K562 (cell line): ENCODE results near the gene SEC22C. TPM values are rescaled to one million over a fixed set of nuclear protein-coding genes. Genes with fewer than 3 reads are reported as not detected.

Experiments
- ATAC-seq: fragments of 200-7000 bp; cut with Tn5 transposase; 3 replicates; pipeline ENCODE4 v1.9.1; 2020; ENCODE audit warnings: moderate library complexity
- BruUV-seq: library from RNA; stranded (reverse); fragments of 400-500 nt; replicated peaks from 2 replicates; lab custom pipeline; 2021; lab: Mats Ljungman, UMichigan
- CTCF ChIA-PET: fragments of 300-600 bp; formaldehyde crosslinking; extraction: SDS; loops from one replicate; lab custom pipeline; 2021; ENCODE audit warnings: low intra/inter-chr PET ratio; lab: Yijun Ruan, JAX
- POLR2A ChIA-PET: fragments of 300-600, 350-650 bp; sonication (Branson Sonifier 250); formaldehyde crosslinking; extraction: SDS; loops from one replicate; lab custom pipeline; 2021; ENCODE audit warnings: antibody characterized with exemption, inconsistent platforms; lab: Yijun Ruan, JAX
- DNase-seq, 4 experiments: peaks; one replicate each; pipeline versions ENCODE4 v3.0.0 to v3.0.0-alpha.2; 2011 to 2018; ENCODE audit warnings: low spot score in 3 of 4, mixed read lengths in 3 of 4; ENCODE audit errors: extremely low read depth in 1 of 4
- FAIRE-seq: peaks from 2 replicates; lab custom pipeline; 2011; peaks lifted over from hg19 to GRCh38; lab: Jason Lieb, UNC
- H2AFZ ChIP-seq: 2 replicates; pipeline ENCODE4 v1.6.0; 2011; ENCODE audit warnings: low read depth, low read length, control low read depth, inconsistent platforms
- H3K27ac ChIP-seq: fragments of 200-600 bp; 3 replicates; pipeline ENCODE4 v1.8.0; 2011; ENCODE audit warnings: low read depth, mild to moderate bottlenecking, control low read depth, inconsistent platforms, low read length, moderate library complexity, mixed read lengths; ENCODE audit errors: extremely low read depth
- H3K27me3 ChIP-seq, 2 experiments: fragments of 300-600 bp in 1 of 2; 2 replicates in 1 of 2; 3 replicates in 1 of 2; pipeline versions ENCODE4 v1.6.0 to v1.8.0; 2011; ENCODE audit warnings: inconsistent platforms in 2 of 2, low read length in 2 of 2, mild to moderate bottlenecking in 1 of 2, mixed read lengths in 1 of 2, moderate library complexity in 1 of 2; ENCODE audit not compliant: control insufficient read depth in 2 of 2, insufficient read depth in 2 of 2
- H3K36me3 ChIP-seq: fragments of 300-600 bp; 3 replicates; pipeline ENCODE4 v1.8.0; 2011; ENCODE audit warnings: mild to moderate bottlenecking, low read length, inconsistent platforms; ENCODE audit not compliant: control insufficient read depth, insufficient read depth
- H3K4me1 ChIP-seq, 2 experiments: fragments of 200-600 bp in 1 of 2; replicated peaks in 1 of 2; 2 replicates in 1 of 2; 3 replicates in 1 of 2; pipeline versions ENCODE4 v1.5.1 to v1.8.0; 2011; ENCODE audit warnings: inconsistent platforms in 2 of 2, low read length in 2 of 2, mild to moderate bottlenecking in 1 of 2, mixed read lengths in 1 of 2, moderate library complexity in 1 of 2; ENCODE audit not compliant: control insufficient read depth in 2 of 2, insufficient read depth in 2 of 2
- H3K4me2 ChIP-seq: 2 replicates; pipeline ENCODE4 v1.6.1; 2011; ENCODE audit warnings: low read length, control low read depth, inconsistent platforms, mixed read lengths; ENCODE audit not compliant: insufficient read depth
- H3K4me3 ChIP-seq: fragments of 200-600 bp; sonication (generic), shearing (Covaris generic); 2 replicates; pipeline ENCODE4 v1.5.1; 2016; ENCODE audit warnings: control low read depth, inconsistent platforms
- H3K79me2 ChIP-seq: fragments of 200-600 bp; 3 replicates; pipeline ENCODE4 v1.8.0; 2011; ENCODE audit warnings: low read length, inconsistent platforms; ENCODE audit not compliant: control insufficient read depth, insufficient read depth
- H3K9ac ChIP-seq, 2 experiments: 2 replicates each; pipeline versions ENCODE4 v1.6.0 to v1.6.1; 2011; ENCODE audit warnings: low read depth in 2 of 2, low read length in 2 of 2, control low read depth in 1 of 2, inconsistent platforms in 1 of 2, mild to moderate bottlenecking in 1 of 2, mixed read lengths in 1 of 2; ENCODE audit not compliant: insufficient read depth in 1 of 2
- H3K9me1 ChIP-seq: one replicate; pipeline ENCODE4 v1.6.0; 2011; ENCODE audit warnings: inconsistent platforms, mild to moderate bottlenecking, low read length, moderate library complexity; ENCODE audit not compliant: control insufficient read depth, insufficient read depth
- H3K9me3 ChIP-seq: replicated peaks from 2 replicates; pipeline ENCODE4 v1.5.1; 2011; ENCODE audit warnings: low read depth, low read length, inconsistent platforms; ENCODE audit not compliant: control insufficient read depth, insufficient read depth
- H4K20me1 ChIP-seq: replicated peaks from 2 replicates; pipeline ENCODE4 v1.6.1; 2011; ENCODE audit warnings: low read length, inconsistent platforms, mixed read lengths; ENCODE audit not compliant: control insufficient read depth, insufficient read depth
- CBFA2T2 ChIP-seq: fragments of 450-650 bp; conservative IDR thresholded peaks from 2 replicates; pipeline ENCODE4 v1.6.1; 2017; ENCODE audit warnings: mild to moderate bottlenecking
- CHD7 ChIP-seq: fragments of 200-600 bp; sonication (generic); IDR thresholded peaks from one replicate; pipeline ENCODE4 v1.6.1; 2012; ENCODE audit warnings: mild to moderate bottlenecking, low read depth, low read length, inconsistent platforms
- GABPB1 ChIP-seq: sonication (generic); formaldehyde crosslinking; IDR thresholded peaks from 2 replicates; pipeline ENCODE4 v1.8.0; 2022; ENCODE audit warnings: mild to moderate bottlenecking, missing genetic modification reagents
- STAT5B ChIP-seq: fragments of 250-450 bp; sonication (Bioruptor Pico); IDR thresholded peaks from 2 replicates; pipeline ENCODE4 v1.8.0; 2021; ENCODE audit warnings: mild to moderate bottlenecking, inconsistent platforms
- USF2 ChIP-seq: sonication (generic); formaldehyde crosslinking; IDR thresholded peaks from 2 replicates; pipeline ENCODE4 v1.5.0; 2020; ENCODE audit warnings: missing genetic modification reagents
- XRCC4 ChIP-seq: IDR thresholded peaks from one replicate; pipeline ENCODE4 v1.6.1; 2011; ENCODE audit not compliant: insufficient read depth, insufficient read length; ENCODE audit errors: extremely low read depth
- ZNF133 ChIP-seq: fragments of 250-450 bp; sonication (Bioruptor Pico); IDR thresholded peaks from 2 replicates; pipeline ENCODE4 v1.4.0; 2020; ENCODE audit warnings: mild to moderate bottlenecking
- WGBS: fragments of 100-300 bp; shearing (Covaris generic); methylation state at CpG from one replicate; pipeline ENCODE4 v1.1.6; 2016; ENCODE audit warnings: low coverage, mixed read lengths; ENCODE audit not compliant: insufficient coverage; ENCODE audit errors: missing lambda C conversion rate; 5-methylcytosine and 5-hydroxymethylcytosine counted together
- in situ Hi-C: fragments of 300-500 bp; cut with MboI; formaldehyde crosslinking; loops from 4 replicates; pipeline ENCODE4 v1.15.0; 2018; ENCODE audit warnings: inconsistent platforms, mixed read lengths
- intact Hi-C: fragments of 100-400 bp; cut with micrococcal nuclease; formaldehyde crosslinking; loops from 2 replicates; pipeline ENCODE4 v1.14.2; 2022
- polyA plus RNA-seq, 8 experiments: library from polyadenylated mRNA; depleted of rRNA in 4 of 8; stranded (reverse) in 5 of 8; unstranded in 3 of 8; fragments of >200 nt; fragmentation: Nextera tagmentation in 2 of 8; fragmentation: Illumina TruSeq in 1 of 8; extraction: Ambion mirVana in 2 of 8; extraction: Trizol in 1 of 8; gene quantifications; 2 replicates each; pipeline versions ENCODE4 v1.2.1 to v1.2.3, GENCODE V29; 2011 to 2014; ENCODE audit warnings: inconsistent platforms in 1 of 8, missing spikeins in 1 of 8
- total RNA-seq, 7 experiments: library from RNA; depleted of rRNA in 6 of 7; stranded (reverse); fragments of >200 nt in 6 of 7; fragmentation: Illumina TruSeq in 2 of 7; extraction: Trizol in 2 of 7; gene quantifications; 2 replicates each; pipeline versions ENCODE4 v1.2.1 to v1.2.3, GENCODE V29; 2011 to 2021; ENCODE audit warnings: low replicate concordance in 1 of 7

The SEC22C gene
- total and polyA plus RNA-seq, 9 of the 15 experiments (the other 6 are each of a cell fraction or from before 2014, with no cell fraction given), result 35.6 to 68.4 (median 50.7) TPM

- no peak overlapping the region for H3K4me2 ChIP-seq
- CTCF ChIA-PET, result no interaction called here
- H3K36me3 ChIP-seq, result peaks cover 51% of the 10 kb centered on the region
- peaks cover 2% of the 10 kb centered on the region; the same call in 1 of the 2 replicates for H3K9me3 ChIP-seq
- peaks cover 13 to 22% of the 10 kb centered on the region in 2 experiments; a peak in 4 of 5 replicates for H3K4me1 ChIP-seq
- 85% methylated on average over 4 of the region's 4 CpGs for WGBS
- FAIRE-seq (no peak), DNase-seq (no peak), ATAC-seq (no peak)
- POLR2A ChIA-PET, result interaction anchor here (1.4 kb wide), 1 partner anchor 15 kb away, joined by 4 read pairs; the partner anchor contains the start of gene SEC22C
- no peak overlapping the region for H3K4me3 ChIP-seq
- H3K27me3 ChIP-seq, result no peaks in the 10 kb centered on the region
- no peaks in the 10 kb centered on the region for H3K9me1 ChIP-seq
- BruUV-seq, result no TSS peak
- no peak overlapping the region for H3K27ac ChIP-seq
- peaks cover 42% of the 10 kb centered on the region for H3K79me2 ChIP-seq
- intact Hi-C loops, result no loop called here
- H2AFZ ChIP-seq, result no peak overlapping the region
- no peak overlapping the region for H3K9ac ChIP-seq
- in situ Hi-C loops, result no loop called here
- no peaks in the 10 kb centered on the region for H4K20me1 ChIP-seq
- TF ChIP-seq ZNF133 (CRISPR knock-in tag) (no peak), USF2 (CRISPR knock-in tag) (no peak), CHD7 (no peak), CBFA2T2 (peak; percentile 31; the same call in 1 of the 2 replicates), STAT5B (CRISPR knock-in tag) (no peak), XRCC4 (no peak), GABPB1 (0 out of 2 replicates have a peak, but pooled peaks have one; percentile 21)
Measured at GRCh38 chr3:42595682-42596081, 13.9 kb upstream of the SEC22C start.
